Measurements from ENCODE around the gene NSMF. TPM values are rescaled to one million over a fixed set of nuclear protein-coding genes. Genes with fewer than 3 reads are reported as not detected.

The NSMF gene
- total RNA-seq, 1 donor from 2014 or later, result 23.9 TPM

Other genes with a start within 250 kb of the NSMF start
- 0.07 and 0.33 TPM in 2 replicates for gene RNF208, start 237.1 kb downstream of the NSMF start, total RNA-seq
- gene CYSRT1, start 234.2 kb downstream of the NSMF start, total RNA-seq, result 0.11 and 0.46 TPM in 2 replicates
- gene RNF224, start 231.8 kb downstream of the NSMF start, total RNA-seq, result 0.07 TPM in 2 replicates
- gene SLC34A3, start 228.4 kb downstream of the NSMF start, total RNA-seq, result not detected in 2 replicates
- 279 and 476 TPM in 2 replicates for gene TUBB4B, start 218.0 kb downstream of the NSMF start, total RNA-seq
- gene STPG3, start 208.0 kb downstream of the NSMF start, total RNA-seq, result not detected in 2 replicates
- 78.1 and 78.6 TPM in 2 replicates for gene NELFB, start 204.0 kb downstream of the NSMF start, total RNA-seq
- gene TOR4A, start 181.6 kb downstream of the NSMF start, total RNA-seq, result 28.9 and 35.3 TPM in 2 replicates
- 14.0 and 16.0 TPM in 2 replicates for gene NRARP, start 157.1 kb downstream of the NSMF start, total RNA-seq
- gene EXD3, start 36.2 kb downstream of the NSMF start, total RNA-seq, result 14.2 and 24.3 TPM in 2 replicates
- 0.11 and 0.66 TPM in 2 replicates for gene NOXA1, start 35.9 kb downstream of the NSMF start, total RNA-seq
- 0.04 and 0.07 TPM in 2 replicates for gene ENTPD8, start 18.0 kb downstream of the NSMF start, total RNA-seq
- gene PNPLA7, start 91.1 kb upstream of the NSMF start, total RNA-seq, result 0.20 and 0.53 TPM in 2 replicates
- gene MRPL41, start 92.5 kb upstream of the NSMF start, total RNA-seq, result 39.9 and 50.6 TPM in 2 replicates
- 23.1 and 28.0 TPM in 2 replicates for gene DPH7, start 119.6 kb upstream of the NSMF start, total RNA-seq
- gene ZMYND19, start 131.2 kb upstream of the NSMF start, total RNA-seq, result 26.1 and 28.5 TPM in 2 replicates
- 19.4 and 22.1 TPM in 2 replicates for gene ARRDC1, start 146.4 kb upstream of the NSMF start, total RNA-seq
- 68.3 and 70.8 TPM in 2 replicates for gene EHMT1, start 159.7 kb upstream of the NSMF start, total RNA-seq

Data from pulmonary artery endothelial cell (primary cell).